Gastrocnemius medialis (tissue), 4 donors: Measurements from ENCODE around the gene RPS6KB1.

ENCODE experiments used
- CTCF ChIP-seq, 5 experiments: fragments of 450-650 bp in 3 of 5; fragments of 200-600 bp in 2 of 5; sonication (generic) in 2 of 5; IDR thresholded peaks in 4 of 5; conservative IDR thresholded peaks in 1 of 5; 1 replicate in 4 of 5; 2 replicates in 1 of 5; pipeline ENCODE4 v1.5.1; 2016 to 2019; ENCODE audit warnings: antibody characterized with exemption in 5 of 5, mild to moderate bottlenecking in 3 of 5, moderate library complexity in 3 of 5
- POLR2A ChIP-seq, 2 donors: fragments of 450-650 bp; IDR thresholded peaks; one replicate each; pipeline ENCODE4 v1.6.1; 2017; ENCODE audit warnings: antibody characterized with exemption in 2 of 2, mild to moderate bottlenecking in 2 of 2, moderate library complexity in 2 of 2

- TF ChIP-seq CTCF (IDR thresholded peaks at IDR 0.05 in 4 of 5, conservative IDR thresholded peaks at IDR 0.05 in 1 of 5) (no peak), POLR2A (IDR thresholded peaks at IDR 0.05) (no peak)
These were observed 71.0 kb downstream of the RPS6KB1 start for GRCh38 chr17:59963738-59964481.
